NB4 (cell line): Measurements from ENCODE around the gene TOB1.

Source experiments
- DNase-seq: peaks from one replicate; pipeline ENCODE4 v3.0.0; 2010; ENCODE audit warnings: low read depth
- H3K4me3 ChIP-seq: one replicate; pipeline ENCODE4 v1.5.1; 2011; ENCODE audit warnings: mild to moderate bottlenecking, low read depth, low read length, moderate library complexity
- CTCF ChIP-seq: IDR thresholded peaks from one replicate; pipeline ENCODE4 v1.5.1; 2012; ENCODE audit warnings: low read depth, low read length
- MAX ChIP-seq: IDR thresholded peaks from 2 replicates; pipeline ENCODE4 v1.6.1; 2011; ENCODE audit warnings: low read depth, low read length
- MYC ChIP-seq: IDR thresholded peaks from 2 replicates; pipeline ENCODE4 v1.6.1; 2011; ENCODE audit warnings: low read depth, low read length
- POLR2A ChIP-seq: IDR thresholded peaks from 2 replicates; pipeline ENCODE4 v1.6.1; 2011; ENCODE audit warnings: mild to moderate bottlenecking; ENCODE audit not compliant: insufficient read length; ENCODE audit errors: extremely low read depth

TOB1 gene

GRCh38 chr17:50832864-50833381, 33.2 kb downstream of the TOB1 start:
- TF ChIP-seq CTCF (no peak), POLR2A (no peak), MAX (no peak), MYC (no peak)
- no peak for DNase-seq
- H3K4me3 ChIP-seq, result no peak overlapping the region

- no peak overlapping the region for H3K4me3 ChIP-seq
- no peak for TF ChIP-seq POLR2A
- TF ChIP-seq MYC, result no peak
- no peak for TF ChIP-seq MAX
- TF ChIP-seq CTCF, result no peak
- DNase-seq, result no peak
These were observed 33.8 kb downstream of the TOB1 start for GRCh38 chr17:50832267-50832863.

GRCh38 chr17:50831471-50831928, 34.7 kb downstream of the TOB1 start:
- no peak for DNase-seq
- TF ChIP-seq CTCF, result no peak
- no peak for TF ChIP-seq POLR2A
- no peak for TF ChIP-seq MYC
- no peak for TF ChIP-seq MAX
- no peak overlapping the region for H3K4me3 ChIP-seq

- H3K4me3 ChIP-seq, result no peak overlapping the region
- no peak for TF ChIP-seq MAX
- TF ChIP-seq POLR2A, result no peak
- TF ChIP-seq MYC, result no peak
- TF ChIP-seq CTCF, result no peak
- DNase-seq, result no peak
These were observed 35.2 kb downstream of the TOB1 start for GRCh38 chr17:50830994-50831393.

- TF ChIP-seq MAX, result no peak
- TF ChIP-seq CTCF, result no peak
- TF ChIP-seq POLR2A, result no peak
- no peak for TF ChIP-seq MYC
These were observed 35.8 kb downstream of the TOB1 start for GRCh38 chr17:50830352-50830751.

More at GRCh38 chr17:50830352-50830751, 35.8 kb downstream of the TOB1 start:
- no peak for DNase-seq
- H3K4me3 ChIP-seq, result no peak overlapping the region
